HG03175 (cell line): ENCODE measurements around the gene CHD1.

ENCODE experiments used
- ATAC-seq: cut with Tn5 transposase; IDR thresholded peaks from one replicate; pipeline ENCODE4 v1.9.1; 2021; ENCODE audit warnings: mild to moderate bottlenecking, moderate library complexity; ENCODE audit not compliant: unreplicated experiment

The CHD1 gene

DNA sequence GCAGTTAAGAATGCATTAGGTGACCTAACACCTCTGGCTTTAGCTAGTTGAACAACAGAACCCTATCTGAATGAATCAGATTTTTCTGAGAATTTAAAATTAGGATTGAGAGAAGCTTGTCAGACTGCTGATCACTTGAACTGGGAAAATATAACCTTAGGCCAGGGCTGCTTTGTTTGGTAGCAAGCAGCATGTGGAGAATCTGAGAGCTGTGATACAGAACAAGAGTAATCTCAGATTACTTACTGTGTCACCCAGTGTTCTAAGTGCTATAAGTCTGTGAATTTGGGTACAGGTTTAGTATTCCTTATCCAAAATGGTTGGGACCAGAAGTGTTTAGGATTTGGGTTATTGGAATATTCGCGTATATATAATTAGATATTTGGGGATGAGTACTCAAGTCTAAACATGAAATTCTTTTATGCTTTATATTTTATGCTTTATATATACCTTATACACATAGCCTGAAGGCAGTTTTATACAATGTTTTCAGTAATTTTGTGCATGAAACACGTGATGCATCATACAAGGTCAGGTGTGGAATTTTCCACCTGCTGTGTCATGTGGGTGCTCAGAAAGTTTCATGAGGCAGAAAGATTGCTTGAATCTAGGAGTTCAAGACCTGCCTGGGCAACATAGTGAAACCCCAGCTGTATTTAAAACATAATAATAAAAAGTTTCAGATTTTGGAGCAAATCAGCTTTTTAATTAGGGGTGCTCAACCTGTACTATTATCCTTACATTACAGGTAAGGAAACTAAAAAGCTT, 8.3 kb upstream of the CHD1 start:
- no peak for ATAC-seq

DNA sequence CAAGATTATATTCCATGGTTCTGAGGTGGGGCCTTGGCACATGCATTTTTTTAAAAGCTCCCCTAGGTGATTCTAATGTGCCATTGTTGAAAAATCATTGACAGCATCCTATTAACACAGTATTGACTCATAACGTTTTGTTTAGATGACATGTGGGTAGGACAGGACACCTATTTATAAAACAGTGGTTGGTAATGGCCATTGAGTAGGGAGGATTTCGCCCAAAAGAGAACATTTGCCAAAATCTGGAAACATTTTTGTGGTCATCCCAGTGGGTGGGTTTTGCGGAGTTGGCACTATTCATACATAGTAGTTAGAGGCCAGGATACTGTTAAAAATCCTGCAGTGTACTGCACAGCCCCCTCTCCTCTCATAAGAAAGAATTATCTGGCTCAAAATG, 6.4 kb upstream of the CHD1 start:
- no peak for ATAC-seq

DNA sequence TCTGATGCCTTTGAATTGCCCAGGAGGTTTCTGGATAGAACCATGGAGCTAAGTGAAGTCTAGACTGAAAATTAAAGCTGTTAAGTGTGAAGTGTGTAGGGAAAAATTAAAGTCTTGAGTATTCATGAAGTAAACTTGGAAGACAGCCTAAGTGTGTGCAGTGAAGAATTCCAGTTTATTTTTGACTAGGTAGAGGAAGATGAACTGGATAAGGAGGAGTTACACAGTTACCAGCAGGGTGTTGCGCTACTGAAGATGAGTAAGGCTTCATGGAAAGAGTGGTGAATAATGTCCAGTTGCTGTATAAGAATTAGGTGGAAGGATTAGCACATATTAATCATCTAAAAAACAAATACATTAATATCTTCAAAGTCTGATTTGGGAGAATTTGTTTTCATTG, 5.7 kb upstream of the CHD1 start:
- no peak for ATAC-seq

GRCh38 chr5:98933445-98934072, 4.8 kb upstream of the CHD1 start:
- ATAC-seq, result peak; percentile 38

DNA sequence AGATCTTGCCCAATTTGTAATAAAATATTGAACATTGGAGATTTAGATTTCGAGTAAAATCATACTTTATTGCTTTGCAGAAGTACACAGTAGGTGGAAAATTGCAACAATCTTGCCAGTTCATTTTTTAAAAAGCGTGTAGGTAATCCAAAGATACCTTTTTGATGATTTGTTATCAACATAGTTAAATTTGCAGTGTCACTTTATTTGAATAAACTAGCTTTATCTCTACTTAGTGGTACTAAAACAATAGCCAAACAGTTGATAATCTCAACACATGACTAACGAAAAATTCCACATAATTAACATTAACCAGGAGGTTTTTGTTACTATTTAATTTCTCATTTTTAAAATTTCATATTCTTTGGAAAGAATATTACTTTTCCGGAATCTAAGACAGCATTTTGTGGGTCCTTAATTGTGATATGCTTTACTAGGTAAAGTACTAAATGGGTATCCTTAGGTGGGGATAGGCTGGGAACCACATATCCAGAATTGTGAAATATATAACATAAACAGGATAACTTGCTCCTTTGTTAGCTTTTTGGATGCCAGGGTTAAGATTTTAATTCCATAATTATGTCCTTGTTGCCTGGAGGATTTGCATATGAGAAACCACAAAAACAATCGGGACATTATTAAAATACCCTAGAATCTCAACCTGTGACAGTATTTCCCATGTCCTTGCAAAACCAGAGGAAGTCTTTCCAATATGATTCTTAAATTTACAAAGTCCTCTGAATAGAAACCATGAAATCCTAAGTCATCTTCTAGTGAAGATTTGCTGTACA, 2.4 kb upstream of the CHD1 start:
- ATAC-seq, result no peak

GRCh38 chr5:98929710-98930298, 997 bp upstream of the CHD1 start:
- ATAC-seq, result no peak

DNA sequence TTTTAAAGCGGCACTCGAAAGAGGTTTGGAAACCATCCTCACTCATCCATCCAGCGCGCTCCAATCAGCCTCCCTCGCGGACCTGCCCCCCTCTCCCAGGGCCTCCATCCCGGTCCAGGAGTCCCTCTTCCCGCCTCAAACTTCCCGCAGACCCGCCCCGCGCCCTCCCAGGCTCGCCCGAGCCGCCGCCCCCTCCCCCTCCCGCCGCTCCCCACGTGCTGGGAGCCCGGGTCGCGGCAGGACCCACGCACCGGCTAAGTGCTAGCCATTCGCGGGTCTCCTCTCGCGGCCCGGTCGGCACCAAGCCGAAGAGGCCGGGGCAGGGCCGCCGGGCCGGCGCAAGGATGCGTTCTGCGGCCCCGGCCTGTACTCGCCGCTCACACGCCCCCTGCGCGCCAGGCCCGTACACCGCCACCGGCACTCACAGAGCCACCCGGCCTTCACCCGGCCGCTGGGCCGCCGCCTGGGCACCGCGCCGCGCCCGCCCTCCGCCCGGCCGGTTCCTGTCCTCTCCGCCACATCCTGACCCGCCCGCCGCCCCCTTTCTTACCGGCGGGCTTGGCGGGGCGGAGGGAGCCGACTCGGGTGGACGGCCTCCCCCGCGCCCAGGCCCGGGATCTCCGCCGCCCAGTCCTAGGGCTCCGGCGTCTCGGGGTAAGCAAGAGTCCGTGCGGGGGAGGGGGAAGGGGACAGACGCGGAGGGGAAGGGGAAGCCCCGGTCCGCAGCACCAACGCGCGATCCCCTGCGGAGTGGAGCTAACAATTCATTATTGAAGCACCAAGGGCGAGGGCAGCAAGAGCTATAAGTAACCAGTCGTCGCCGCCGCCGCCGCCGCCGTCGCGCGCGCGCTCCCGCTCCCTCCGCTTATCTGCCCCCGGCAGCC, 576 bp downstream of the CHD1 start:
- peak; percentile 27 for ATAC-seq

DNA sequence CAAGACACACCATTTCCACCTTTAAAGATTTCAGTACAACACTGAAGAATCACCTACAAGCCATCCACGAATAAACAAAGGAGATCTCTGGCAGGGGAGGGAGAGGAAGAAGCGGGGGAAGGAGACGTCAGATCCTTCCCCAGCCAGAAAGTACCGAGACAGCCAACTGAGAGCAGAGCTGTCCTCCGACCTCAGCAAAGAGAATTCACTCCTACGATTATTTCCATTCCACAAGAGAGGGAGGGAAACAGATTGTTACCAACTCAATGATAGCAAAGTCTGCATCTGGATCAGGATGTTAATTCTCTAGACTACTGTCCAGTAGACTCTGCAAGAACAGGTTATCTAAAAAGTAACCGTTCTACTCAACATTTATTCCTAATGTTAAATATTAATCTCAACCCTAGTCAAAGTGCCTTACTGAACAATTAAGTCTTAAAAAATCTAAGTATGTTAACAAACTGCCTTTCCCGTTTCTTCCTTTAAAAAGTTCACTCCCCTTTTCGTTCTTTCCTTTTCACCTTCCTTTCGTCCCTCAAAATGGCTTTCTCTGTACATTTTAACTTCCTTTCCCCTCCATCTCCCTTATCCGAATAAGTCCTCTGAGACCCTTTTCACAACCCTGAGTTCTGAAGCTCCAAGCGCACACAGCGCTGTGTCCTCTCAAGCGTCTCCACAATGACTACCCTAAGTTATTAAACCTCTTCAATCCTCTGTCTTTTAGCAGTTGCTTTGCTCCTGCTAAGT, 1.4 kb downstream of the CHD1 start:
- ATAC-seq, result no peak

GRCh38 chr5:98923966-98924365, 4.8 kb downstream of the CHD1 start:
- no peak for ATAC-seq

DNA sequence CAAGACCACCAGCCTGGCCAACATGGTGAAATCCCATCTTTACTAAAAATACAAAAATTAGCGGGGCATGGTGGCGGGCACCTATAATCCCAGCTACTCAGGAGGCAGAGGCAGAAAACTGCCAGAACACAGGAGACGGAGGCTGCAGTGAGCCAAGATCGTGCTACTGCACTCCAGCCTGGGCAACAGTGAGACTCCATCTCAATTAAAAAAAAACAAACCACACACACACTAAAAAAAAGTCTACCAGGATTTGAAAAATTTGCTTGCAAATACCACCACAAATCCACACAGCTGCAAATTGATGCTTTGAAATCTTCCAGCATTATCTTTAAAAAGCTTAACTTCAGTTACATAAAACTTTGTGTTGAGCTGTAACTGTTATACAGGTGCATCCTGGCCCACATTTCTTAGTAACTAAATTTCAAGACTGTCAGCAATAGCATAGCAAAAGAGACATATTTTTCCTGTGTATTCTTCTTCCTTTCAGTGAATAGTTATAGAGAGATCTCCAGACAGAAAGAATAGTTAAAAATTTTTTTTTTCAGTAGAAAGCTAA, 6.8 kb downstream of the CHD1 start:
- ATAC-seq, result no peak

DNA sequence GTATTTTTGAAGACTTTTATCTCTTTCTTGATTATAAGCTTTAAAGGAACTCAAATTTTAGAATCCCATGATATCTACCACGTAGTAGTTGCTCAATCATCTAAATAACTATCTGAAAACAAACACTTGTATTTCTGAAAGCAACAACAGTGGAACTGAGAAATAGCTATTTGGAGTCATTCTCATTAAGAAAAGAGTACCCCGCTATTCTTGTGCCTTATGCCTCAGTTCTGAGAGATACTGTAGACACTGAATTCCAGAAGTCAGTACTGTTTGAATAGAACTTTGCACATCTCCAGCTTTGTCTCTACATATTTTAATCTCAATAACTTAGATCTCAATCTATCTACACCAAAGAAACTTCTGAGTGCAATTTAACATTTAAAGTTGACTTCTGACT, 11.4 kb downstream of the CHD1 start:
- ATAC-seq, result no peak

GRCh38 chr5:98916540-98916939, 12.3 kb downstream of the CHD1 start:
- ATAC-seq, result no peak

DNA sequence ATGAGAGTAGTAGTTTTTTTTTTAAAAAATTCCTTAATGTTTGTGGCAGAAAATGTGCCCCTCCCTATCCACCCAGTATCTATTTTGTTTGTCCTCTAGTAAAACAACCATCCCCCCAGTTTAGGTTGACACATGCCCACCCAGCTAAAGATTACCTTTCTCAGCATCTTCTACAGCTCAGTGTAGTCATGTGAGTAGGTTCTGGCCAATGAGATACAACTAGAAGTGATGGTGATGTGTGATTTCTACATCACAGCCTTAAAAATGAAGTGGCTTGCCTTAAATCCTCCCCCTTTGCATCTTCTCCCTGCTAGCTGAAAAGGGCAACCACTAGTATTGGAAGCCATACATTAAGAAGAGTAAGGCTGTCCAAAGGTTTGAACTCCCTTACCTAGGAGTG, 14.9 kb downstream of the CHD1 start:
- peak; percentile 55 for ATAC-seq

GRCh38 chr5:98911280-98912040, 17.3 kb downstream of the CHD1 start:
- no peak for ATAC-seq

DNA sequence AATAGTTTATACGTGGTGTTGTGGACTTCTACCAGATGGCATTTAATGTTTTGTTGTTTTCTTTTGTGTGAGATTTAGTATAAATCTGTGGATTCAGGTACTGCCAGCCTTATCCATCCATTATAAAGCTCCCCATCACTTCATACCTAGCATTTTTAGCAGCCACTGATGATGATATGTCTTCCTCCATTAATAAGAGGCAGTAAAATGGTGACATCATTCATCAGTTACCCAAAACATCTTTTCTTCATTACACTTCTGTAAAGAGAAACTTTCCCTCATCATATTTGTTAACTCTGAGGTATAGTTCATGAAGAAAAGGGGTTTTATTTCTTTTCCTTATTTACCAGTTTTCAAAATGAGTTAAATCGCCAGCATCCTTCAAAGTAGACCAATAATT, 19.4 kb downstream of the CHD1 start:
- ATAC-seq, result no peak

DNA sequence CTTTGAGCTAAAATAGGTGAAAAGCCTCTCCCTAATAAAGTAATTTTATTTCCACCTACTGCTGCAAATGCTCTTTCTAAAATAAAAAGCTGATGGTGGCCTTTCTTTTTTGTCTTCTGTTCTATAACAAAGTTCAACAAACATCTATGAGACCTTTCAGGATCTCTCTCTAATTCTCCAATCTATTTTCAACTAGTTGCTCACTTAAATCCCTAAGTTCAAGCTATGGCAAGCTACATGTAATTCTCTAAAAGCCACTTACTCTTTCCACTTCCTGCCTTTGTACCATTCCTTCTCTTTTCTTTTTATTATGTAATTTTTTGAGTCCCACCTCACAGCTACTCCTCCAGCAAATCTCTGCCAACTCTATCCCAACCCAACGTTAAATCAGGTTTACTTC, 20.9 kb downstream of the CHD1 start:
- ATAC-seq, result no peak

DNA sequence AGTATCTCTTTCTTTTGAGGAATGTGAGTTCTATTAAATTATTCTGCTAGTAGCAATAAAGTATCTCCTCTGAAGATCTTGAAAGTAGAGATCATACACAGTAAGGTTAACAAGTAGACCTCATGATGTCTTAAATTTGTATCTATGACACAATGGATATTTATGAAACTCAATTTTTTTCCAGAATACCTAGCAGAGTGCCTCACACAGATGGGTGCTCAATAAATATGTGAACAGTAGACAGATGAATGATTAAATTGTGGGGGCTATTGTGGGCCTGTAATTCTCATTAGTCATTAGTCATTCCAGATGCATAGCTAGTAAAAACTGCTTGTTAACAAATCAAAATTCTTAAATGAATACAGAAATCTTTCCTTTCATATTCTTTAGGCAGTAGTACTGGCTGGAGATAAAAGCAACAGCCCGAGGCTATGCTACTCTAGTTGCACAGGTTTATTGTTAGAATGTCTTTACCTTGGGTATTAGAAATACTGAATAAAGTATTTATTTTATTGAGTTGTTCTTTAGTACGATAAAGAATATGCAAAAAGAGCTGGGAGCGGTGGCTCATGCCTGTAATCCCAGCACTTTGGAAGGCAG, 22.0 kb downstream of the CHD1 start:
- no peak for ATAC-seq

- no peak for ATAC-seq
These were observed 22.7 kb downstream of the CHD1 start for GRCh38 chr5:98905857-98906688.
